Measurements from ENCODE around the gene MTIF2.

MTIF2 gene

GRCh38 chr2:55225481-55226020 lies 43.5 kb downstream of the MTIF2 start:
- no peak overlapping the region for H3K4me2 ChIP-seq (ENCODE audit: low read depth, low read length)
- H3F3A ChIP-seq (ENCODE audit: insufficient read depth, low read length), result no peaks in the 10 kb centered on the region; the same call in 1 of the 2 replicates
- no peak for DNase-seq
- H3K9ac ChIP-seq (ENCODE audit: low read length), result no peak overlapping the region
- TF ChIP-seq EZH2phosphoT487 (IDR thresholded peaks at IDR 0.05; ENCODE audit: low read length), result no peak
- no peaks in the 10 kb centered on the region for H3K36me3 ChIP-seq (replicated peaks; ENCODE audit: insufficient read depth, low read length)
- H3K9me3 ChIP-seq (replicated peaks; ENCODE audit: insufficient read depth, low read length), result no peaks in the 10 kb centered on the region
- H3K27ac ChIP-seq (ENCODE audit: low read length), result no peak overlapping the region
- no peaks in the 10 kb centered on the region for H3K27me3 ChIP-seq (replicated peaks; ENCODE audit: insufficient read depth, low read length)
- no peak overlapping the region for H3K4me3 ChIP-seq (ENCODE audit: low read length)
- no peaks in the 10 kb centered on the region for H3K9me2 ChIP-seq (replicated peaks; ENCODE audit: insufficient read depth, low read length)
- H3K79me2 ChIP-seq (ENCODE audit: low read length), result peaks cover 7% of the 10 kb centered on the region; the same call in 1 of the 2 replicates
- H2AFZ ChIP-seq (ENCODE audit: low read length), result no peak overlapping the region
- H3K4me1 ChIP-seq (ENCODE audit: low read length), result no peaks in the 10 kb centered on the region
- H4K20me1 ChIP-seq (ENCODE audit: insufficient read depth, low read length), result no peaks in the 10 kb centered on the region

GRCh38 chr2:55224761-55225261 lies 44.2 kb downstream of the MTIF2 start:
- no peak overlapping the region for H3K4me2 ChIP-seq (ENCODE audit: low read depth, low read length)
- no peaks in the 10 kb centered on the region for H3K9me3 ChIP-seq (replicated peaks; ENCODE audit: insufficient read depth, low read length)
- no peak overlapping the region for H3K9ac ChIP-seq (ENCODE audit: low read length)
- no peaks in the 10 kb centered on the region for H3K79me2 ChIP-seq (ENCODE audit: low read length)
- H3K4me1 ChIP-seq (ENCODE audit: low read length), result no peaks in the 10 kb centered on the region
- H4K20me1 ChIP-seq (ENCODE audit: insufficient read depth, low read length), result no peaks in the 10 kb centered on the region
- no peak overlapping the region for H2AFZ ChIP-seq (ENCODE audit: low read length)
- H3K36me3 ChIP-seq (replicated peaks; ENCODE audit: insufficient read depth, low read length), result no peaks in the 10 kb centered on the region
- H3K9me2 ChIP-seq (replicated peaks; ENCODE audit: insufficient read depth, low read length), result no peaks in the 10 kb centered on the region
- H3F3A ChIP-seq (ENCODE audit: insufficient read depth, low read length), result no peaks in the 10 kb centered on the region; the same call in 1 of the 2 replicates
- no peaks in the 10 kb centered on the region for H3K27me3 ChIP-seq (replicated peaks; ENCODE audit: insufficient read depth, low read length)
- H3K4me3 ChIP-seq (ENCODE audit: low read length), result no peak overlapping the region
- no peak for TF ChIP-seq EZH2 (optimal IDR thresholded peaks at IDR 0.05; ENCODE audit: low read depth, low read length)
- TF ChIP-seq EZH2phosphoT487 (IDR thresholded peaks at IDR 0.05; ENCODE audit: low read length), result no peak
- no peak for TF ChIP-seq CTCF (IDR thresholded peaks at IDR 0.05; ENCODE audit: low read length)
- no peak overlapping the region for H3K27ac ChIP-seq (ENCODE audit: low read length)
- DNase-seq, result no peak

- H3K79me2 ChIP-seq (ENCODE audit: low read length), result no peaks in the 10 kb centered on the region
- H3K4me3 ChIP-seq (ENCODE audit: low read length), result no peak overlapping the region
- no peaks in the 10 kb centered on the region for H3K4me1 ChIP-seq (ENCODE audit: low read length)
- no peak overlapping the region for H3K27ac ChIP-seq (ENCODE audit: low read length)
- H4K20me1 ChIP-seq (ENCODE audit: insufficient read depth, low read length), result no peaks in the 10 kb centered on the region
- no peaks in the 10 kb centered on the region; the same call in 1 of the 2 replicates for H3F3A ChIP-seq (ENCODE audit: insufficient read depth, low read length)
- DNase-seq, result no peak
- H3K27me3 ChIP-seq (replicated peaks; ENCODE audit: insufficient read depth, low read length), result no peaks in the 10 kb centered on the region
- no peaks in the 10 kb centered on the region for H3K9me3 ChIP-seq (replicated peaks; ENCODE audit: insufficient read depth, low read length)
- H2AFZ ChIP-seq (ENCODE audit: low read length), result no peak overlapping the region
- no peak for TF ChIP-seq EZH2 (optimal IDR thresholded peaks at IDR 0.05; ENCODE audit: low read depth, low read length)
- no peak for TF ChIP-seq EZH2phosphoT487 (IDR thresholded peaks at IDR 0.05; ENCODE audit: low read length)
- TF ChIP-seq CTCF (IDR thresholded peaks at IDR 0.05; ENCODE audit: low read length), result no peak
- no peaks in the 10 kb centered on the region for H3K9me2 ChIP-seq (replicated peaks; ENCODE audit: insufficient read depth, low read length)
- no peak overlapping the region for H3K9ac ChIP-seq (ENCODE audit: low read length)
- no peaks in the 10 kb centered on the region for H3K36me3 ChIP-seq (replicated peaks; ENCODE audit: insufficient read depth, low read length)
- no peak overlapping the region for H3K4me2 ChIP-seq (ENCODE audit: low read depth, low read length)
These were observed 44.9 kb downstream of the MTIF2 start for GRCh38 chr2:55223958-55224760.
